GM19043 (cell line): ENCODE data around the gene ADGRL3.
"Not testable (repeated sequence)": the region's sequence is repeated elsewhere in the genome, so short reads cannot be mapped to it uniquely, and the experiment has no call there.

Experiments
- ATAC-seq: cut with Tn5 transposase; IDR thresholded peaks from one replicate; pipeline ENCODE4 v1.9.1; 2021; ENCODE audit warnings: low read depth; ENCODE audit not compliant: unreplicated experiment

ADGRL3 gene

GRCh38 chr4:61923179-61923578, 723.1 kb downstream of the ADGRL3 start:
- no peak for ATAC-seq

GRCh38 chr4:61924131-61924530, 724.0 kb downstream of the ADGRL3 start:
- ATAC-seq, result no peak

GRCh38 chr4:61933527-61933926, 733.4 kb downstream of the ADGRL3 start:
- ATAC-seq, result no peak

- no peak for ATAC-seq
Measured at GRCh38 chr4:61934198-61934597, 734.1 kb downstream of the ADGRL3 start.

GRCh38 chr4:61938250-61938846, 738.2 kb downstream of the ADGRL3 start:
- ATAC-seq, result no peak

GRCh38 chr4:61950625-61951024, 750.5 kb downstream of the ADGRL3 start:
- ATAC-seq, result no peak

- ATAC-seq, result no peak
Measured at GRCh38 chr4:61953386-61953785, 753.3 kb downstream of the ADGRL3 start.

GRCh38 chr4:61958591-61958990, 758.5 kb downstream of the ADGRL3 start:
- ATAC-seq, result no peak

- ATAC-seq, result no peak
Measured at GRCh38 chr4:61959087-61959486, 759.0 kb downstream of the ADGRL3 start.

GRCh38 chr4:61984260-61984909, 784.3 kb downstream of the ADGRL3 start:
- no peak for ATAC-seq

- ATAC-seq, result no peak
Measured at GRCh38 chr4:61985426-61985825, 785.3 kb downstream of the ADGRL3 start.

- not testable (repeated sequence) for ATAC-seq
Measured at GRCh38 chr4:61986929-61987328, 786.8 kb downstream of the ADGRL3 start.

- no peak for ATAC-seq
Measured at GRCh38 chr4:61992351-61992750, 792.2 kb downstream of the ADGRL3 start.

GRCh38 chr4:61994036-61994435, 793.9 kb downstream of the ADGRL3 start:
- no peak for ATAC-seq

GRCh38 chr4:61995717-61996340, 795.7 kb downstream of the ADGRL3 start:
- ATAC-seq, result no peak

GRCh38 chr4:61996943-61997342, 796.8 kb downstream of the ADGRL3 start:
- ATAC-seq, result no peak

GRCh38 chr4:61997831-61998230, 797.7 kb downstream of the ADGRL3 start:
- no peak for ATAC-seq

- ATAC-seq, result no peak
Measured at GRCh38 chr4:62003695-62004094, 803.6 kb downstream of the ADGRL3 start.

GRCh38 chr4:62004881-62005280, 804.8 kb downstream of the ADGRL3 start:
- ATAC-seq, result no peak

GRCh38 chr4:62006108-62006507, 806.0 kb downstream of the ADGRL3 start:
- ATAC-seq, result no peak

GRCh38 chr4:62015043-62015739, 815.1 kb downstream of the ADGRL3 start:
- ATAC-seq, result no peak
